Inflammatory macrophage treated with lipopolysaccharide for 4 hours (primary cell): ENCODE measurements around the gene MOV10L1.

Source experiments
- DNase-seq: peaks from one replicate; pipeline ENCODE4 v3.0.0-alpha.2; 2020

The MOV10L1 gene

GRCh38 chr22:50139843-50140415 lies 50.1 kb downstream of the MOV10L1 start:
- DNase-seq, result no peak

- DNase-seq, result no peak
Measured at GRCh38 chr22:50140615-50141014, 50.8 kb downstream of the MOV10L1 start.

GRCh38 chr22:50141462-50141861 lies 51.7 kb downstream of the MOV10L1 start:
- DNase-seq, result no peak

DNA sequence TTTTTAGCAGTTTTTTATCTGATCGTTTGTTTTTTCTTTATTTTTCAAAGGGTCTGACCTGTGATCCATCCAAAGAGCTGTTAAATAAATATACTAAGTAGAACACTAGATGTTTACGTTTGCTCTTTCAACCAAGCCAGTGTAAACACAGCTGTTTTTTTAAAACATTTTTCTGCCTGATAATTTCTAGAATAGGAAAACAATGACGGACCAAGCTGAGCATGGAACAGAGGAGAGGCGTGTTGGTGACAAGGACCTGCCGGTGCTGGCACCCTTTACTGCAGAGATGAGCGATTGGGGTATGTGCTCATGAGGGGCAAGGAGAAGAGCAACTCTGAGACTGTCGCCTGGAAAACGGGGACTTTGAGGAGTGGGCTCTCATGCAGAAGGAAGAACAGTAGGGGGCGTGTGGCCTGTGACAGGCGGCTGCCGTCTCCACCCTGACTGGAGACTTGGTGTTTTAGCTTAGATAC lies 52.1 kb downstream of the MOV10L1 start:
- DNase-seq, result no peak

GRCh38 chr22:50143096-50143495 lies 53.3 kb downstream of the MOV10L1 start:
- no peak for DNase-seq

DNA sequence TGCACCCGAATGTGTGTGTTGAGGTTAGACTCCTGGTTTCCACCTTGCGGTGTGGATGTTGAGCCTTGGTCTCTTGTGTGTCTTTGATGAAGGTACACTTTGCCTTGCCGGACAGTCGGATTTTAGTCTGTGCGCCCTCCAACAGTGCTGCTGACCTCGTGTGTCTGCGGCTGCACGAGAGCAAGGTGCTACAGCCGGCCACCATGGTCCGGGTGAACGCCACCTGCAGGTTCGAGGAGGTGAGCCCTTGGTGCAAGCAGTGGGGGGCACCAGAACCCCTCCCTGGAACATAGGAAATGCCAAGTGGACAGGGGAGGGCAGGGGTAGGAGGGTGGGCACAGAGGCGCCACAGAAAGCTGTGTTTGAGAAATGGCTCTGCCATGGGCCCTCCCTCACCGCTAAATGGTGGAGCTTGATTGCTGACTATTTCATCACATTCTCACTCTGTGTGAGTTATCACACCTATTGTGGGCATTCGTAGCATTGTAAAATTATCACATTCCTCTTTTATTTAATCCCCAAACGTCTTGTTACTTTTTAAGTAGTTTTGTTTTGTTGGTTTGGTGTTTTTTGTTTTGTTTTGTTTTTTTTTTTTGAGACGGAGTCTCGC lies 54.3 kb downstream of the MOV10L1 start:
- DNase-seq, result no peak

DNA sequence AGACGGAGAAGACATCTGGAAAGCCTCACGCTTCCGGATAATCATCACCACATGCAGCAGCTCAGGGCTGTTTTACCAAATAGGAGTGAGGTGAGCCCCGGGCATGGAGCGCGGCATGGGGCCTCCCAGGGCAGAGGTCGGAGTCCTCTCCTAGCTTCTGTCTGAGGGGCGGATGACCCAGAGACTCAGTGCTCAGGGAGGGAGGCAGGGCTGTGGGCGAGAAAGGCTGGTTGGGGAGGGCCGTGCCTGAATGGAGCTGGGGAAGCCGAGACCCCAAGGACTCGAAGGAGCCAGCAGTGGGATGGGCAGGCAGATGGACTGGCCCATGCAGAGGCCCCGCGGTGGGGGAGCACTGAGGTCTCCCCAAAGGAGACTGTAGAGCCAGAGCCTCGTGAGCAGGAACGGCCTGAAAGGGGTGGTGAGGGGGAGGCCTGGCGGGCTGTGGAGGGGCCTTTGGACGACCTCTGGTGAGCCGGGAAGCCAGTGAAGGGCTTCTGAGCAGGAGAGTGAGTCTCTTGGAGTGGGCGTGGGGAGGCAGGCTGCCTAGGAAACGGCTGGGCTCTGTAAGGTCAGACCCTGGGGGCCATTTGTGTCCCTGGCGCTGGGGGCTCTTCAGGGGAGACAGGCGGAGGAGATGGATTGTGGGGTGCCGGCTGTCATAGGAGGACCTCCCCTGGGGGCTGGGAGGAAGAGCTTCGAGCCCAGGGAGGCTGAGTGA lies 56.1 kb downstream of the MOV10L1 start:
- no peak for DNase-seq

DNA sequence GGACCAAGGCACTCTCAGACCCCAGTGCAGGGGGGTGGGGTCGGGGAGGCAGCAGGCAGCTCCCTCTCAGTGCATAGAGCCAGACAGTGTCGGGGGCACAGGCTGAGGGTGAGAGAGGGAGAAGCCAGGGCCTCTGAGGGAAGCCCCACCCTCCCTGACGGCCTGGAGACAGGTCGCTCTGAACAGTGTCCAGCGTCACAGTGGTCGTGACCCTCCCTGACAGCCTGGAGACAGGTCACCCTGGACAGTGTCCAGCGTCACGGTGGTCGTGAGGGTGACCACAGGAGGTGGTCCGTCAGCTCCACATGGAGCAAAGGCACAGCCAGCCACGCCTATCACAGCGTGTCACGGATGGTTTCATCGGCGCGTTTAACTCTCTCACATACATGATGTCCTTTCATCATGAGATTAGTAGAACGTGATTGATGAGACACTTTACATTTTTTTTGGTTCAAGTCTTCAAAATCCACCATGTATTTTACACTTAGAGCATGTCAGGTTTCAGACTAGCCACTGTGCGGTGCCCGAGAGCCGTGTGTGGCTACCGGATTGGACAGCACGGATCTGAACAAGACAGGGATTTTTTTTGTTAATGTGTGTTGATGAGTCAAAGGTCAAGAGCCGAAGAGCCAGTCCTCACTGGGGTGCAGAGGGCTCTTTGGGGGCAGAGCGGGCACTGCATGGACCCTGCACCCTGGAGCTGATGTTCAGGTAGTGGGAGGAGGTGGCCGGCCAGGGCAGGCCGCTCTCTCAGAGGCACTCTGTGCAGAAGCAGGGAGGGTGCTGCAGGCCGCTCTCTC lies 56.8 kb downstream of the MOV10L1 start:
- peak; percentile 28 for DNase-seq

DNA sequence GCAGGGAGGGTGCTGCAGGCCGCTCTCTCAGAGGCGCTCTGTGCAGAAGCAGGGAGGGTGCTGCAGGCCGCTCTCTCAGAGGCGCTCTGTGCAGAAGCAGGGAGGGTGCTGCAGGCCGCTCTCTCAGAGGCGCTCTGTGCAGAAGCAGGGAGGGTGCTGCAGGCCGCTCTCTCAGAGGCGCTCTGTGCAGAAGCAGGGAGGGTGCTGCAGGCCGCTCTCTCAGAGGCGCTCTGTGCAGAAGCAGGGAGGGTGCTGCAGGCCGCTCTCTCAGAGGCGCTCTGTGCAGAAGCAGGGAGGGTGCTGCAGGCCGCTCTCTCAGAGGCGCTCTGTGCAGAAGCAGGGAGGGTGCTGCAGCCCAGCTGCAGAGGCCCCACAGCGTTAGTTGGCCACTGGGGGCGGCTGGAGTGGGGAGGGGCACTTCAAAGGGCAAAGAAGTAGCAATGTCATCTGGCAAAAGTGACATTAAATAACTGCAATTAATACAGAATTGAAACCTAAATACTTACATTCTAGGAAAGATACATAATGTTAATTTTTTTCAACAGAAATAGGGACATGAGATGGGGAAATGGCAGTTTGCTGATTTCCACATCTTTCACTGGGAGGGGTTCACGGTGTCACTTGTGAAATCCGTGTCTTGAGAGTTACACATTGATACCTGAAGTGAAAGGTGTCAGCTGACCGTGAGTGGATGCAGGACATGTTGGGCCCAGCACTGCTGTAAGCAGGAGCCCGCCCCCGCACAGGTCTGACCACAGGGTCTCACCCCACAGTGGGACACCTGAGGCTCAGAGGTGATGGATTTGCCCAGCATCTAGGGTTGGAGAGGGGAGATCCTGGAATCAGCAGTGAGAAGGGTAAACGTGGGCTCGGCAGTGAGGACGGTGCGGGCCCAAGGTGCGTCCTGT lies 57.7 kb downstream of the MOV10L1 start:
- peak; percentile 10 for DNase-seq

DNA sequence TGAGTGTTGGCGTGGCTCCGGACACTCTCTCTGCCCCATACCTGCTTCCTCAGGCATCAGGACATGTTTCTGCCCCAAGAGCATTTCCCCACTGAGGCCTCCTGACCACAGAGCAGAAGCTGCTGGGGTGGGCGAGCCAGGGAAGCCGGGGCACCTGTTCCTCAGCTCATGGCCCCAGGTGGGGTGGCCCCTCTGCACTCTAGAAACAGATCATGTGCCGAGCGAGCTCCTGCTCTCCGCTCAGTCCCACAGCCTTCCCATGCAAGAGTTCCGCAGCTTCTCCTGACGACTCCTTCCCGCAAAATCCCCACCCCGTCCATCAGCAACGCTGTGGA lies 58.3 kb downstream of the MOV10L1 start:
- DNase-seq, result no peak

DNA sequence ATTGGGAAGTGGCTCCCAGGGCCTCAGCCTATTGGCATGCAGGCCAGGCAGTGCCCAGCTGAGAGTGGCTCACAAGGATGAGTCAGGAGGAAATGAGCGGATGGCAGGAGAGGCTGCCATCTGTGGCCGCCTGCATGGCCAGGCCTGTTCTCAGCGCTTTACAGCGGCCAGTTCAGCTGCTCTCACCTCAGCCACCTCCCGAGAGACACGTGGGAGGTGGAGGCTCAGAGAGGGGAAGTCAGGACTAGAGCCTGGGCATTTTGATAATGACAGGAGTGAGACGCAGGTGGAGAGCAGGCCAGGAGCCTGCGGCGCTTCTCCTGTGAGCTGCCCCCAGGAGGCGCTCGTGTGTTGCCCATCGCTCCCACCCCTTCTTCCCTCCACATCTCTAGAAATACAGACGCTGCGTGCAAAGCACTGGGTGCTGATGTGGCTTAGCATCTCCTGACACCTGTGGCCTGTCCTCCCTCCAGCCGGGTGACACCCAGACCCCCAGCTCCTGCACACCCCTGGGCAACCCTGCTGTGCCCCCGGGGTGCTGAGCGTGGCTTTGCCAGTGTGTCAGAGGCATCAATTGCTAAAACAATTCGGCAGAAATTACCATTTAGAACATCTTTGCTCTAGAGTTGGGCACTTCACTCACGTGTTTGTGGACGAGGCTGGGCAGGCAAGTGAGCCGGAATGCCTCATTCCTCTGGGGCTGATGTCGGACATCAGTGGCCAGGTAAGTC lies 59.4 kb downstream of the MOV10L1 start:
- peak; percentile 65 for DNase-seq

- no peak for DNase-seq
Measured at GRCh38 chr22:50150161-50151129, 60.6 kb downstream of the MOV10L1 start.

GRCh38 chr22:50151571-50152537 lies 62.0 kb downstream of the MOV10L1 start:
- no peak for DNase-seq

- no peak for DNase-seq
Measured at GRCh38 chr22:50153056-50153755, 63.4 kb downstream of the MOV10L1 start.

DNA sequence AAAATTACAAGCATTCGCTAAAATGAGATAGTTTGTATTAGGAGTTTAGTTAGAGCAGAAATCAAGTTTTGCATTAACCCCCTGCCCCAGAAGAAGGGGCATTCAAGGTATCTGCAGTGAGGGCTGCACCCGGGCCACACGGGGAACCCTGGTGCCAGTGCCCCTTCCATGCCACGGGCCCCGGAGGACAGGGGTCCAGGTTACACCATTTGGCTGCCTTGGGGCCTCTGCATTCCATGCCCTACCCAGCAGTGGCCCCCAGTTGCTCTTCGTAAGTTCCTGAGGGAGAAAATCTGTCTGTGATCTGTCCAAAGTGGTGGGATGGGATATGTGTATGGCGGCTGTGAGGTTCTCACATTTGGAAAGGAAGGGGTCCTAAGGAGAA lies 63.9 kb downstream of the MOV10L1 start:
- DNase-seq, result no peak

DNA sequence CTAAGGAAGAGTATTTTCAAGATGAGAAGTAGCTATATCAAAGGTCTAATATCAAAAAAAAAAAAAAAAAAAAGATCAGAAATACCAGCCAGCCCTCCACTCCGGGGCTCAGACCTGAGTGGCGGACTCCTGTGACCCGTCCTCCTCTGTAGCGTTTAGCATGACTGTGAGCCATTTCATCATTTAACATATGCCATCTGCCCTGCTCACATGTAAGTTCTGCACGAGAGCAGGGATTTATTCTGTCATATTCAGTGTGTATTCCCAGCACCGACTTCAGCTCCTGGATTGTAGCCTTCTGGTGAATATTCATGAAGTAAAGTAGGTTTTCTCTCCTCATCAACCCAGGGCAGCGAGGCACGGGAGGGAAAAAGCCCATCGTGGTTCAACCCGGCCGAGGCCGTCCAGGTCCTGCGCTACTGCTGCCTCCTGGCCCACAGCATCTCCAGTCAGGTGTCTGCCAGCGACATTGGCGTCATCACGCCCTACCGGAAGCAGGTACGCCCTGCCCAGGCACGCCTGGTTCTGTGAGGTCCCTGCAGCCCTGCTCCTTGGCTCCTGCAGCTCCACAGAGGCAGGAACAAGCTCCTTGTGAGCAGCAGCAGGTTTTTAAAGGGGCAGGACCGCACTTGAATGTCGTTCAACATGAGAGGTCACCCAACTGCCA lies 68.0 kb downstream of the MOV10L1 start:
- DNase-seq, result no peak

GRCh38 chr22:50160947-50161346 lies 71.1 kb downstream of the MOV10L1 start:
- DNase-seq, result no peak
